Tibial nerve (tissue), 4 donors: ENCODE data around the gene HMOX1. TPM values are rescaled to one million over a fixed set of nuclear protein-coding genes. Genes with fewer than 3 reads are reported as not detected.
"Not testable (repeated sequence)": the region's sequence is repeated elsewhere in the genome, so short reads cannot be mapped to it uniquely, and the experiment has no call there.

Experiments
- DNase-seq, 2 donors: peaks; one replicate each; pipeline ENCODE4 v3.0.0-alpha.2; 2019; ENCODE audit warnings: low spot score in 2 of 2
- H3K27ac ChIP-seq, 4 donors: fragments of 200-600 bp; sonication (generic) in 3 of 4; one replicate each; pipeline ENCODE4 v1.5.1; 2017 to 2019; ENCODE audit warnings: mild to moderate bottlenecking in 1 of 4
- H3K27me3 ChIP-seq, 2 donors: fragments of 200-600 bp; sonication (generic) in 1 of 2; one replicate each; pipeline versions ENCODE4 v1.5.1 to v1.6.0; 2017 to 2019
- H3K36me3 ChIP-seq, 3 donors: fragments of 200-600 bp; sonication (generic); one replicate each; pipeline ENCODE4 v1.5.1; 2018 to 2019
- H3K4me1 ChIP-seq, 4 donors: fragments of 200-600 bp; sonication (generic) in 3 of 4; one replicate each; pipeline ENCODE4 v1.5.1; 2017 to 2019
- H3K4me3 ChIP-seq, 4 donors: fragments of 200-600 bp; sonication (generic) in 3 of 4; one replicate each; pipeline ENCODE4 v1.5.1; 2017 to 2019; ENCODE audit warnings: mild to moderate bottlenecking in 1 of 4, moderate library complexity in 1 of 4
- H3K9me3 ChIP-seq, 4 donors: fragments of 200-600 bp; sonication (generic) in 3 of 4; one replicate each; pipeline ENCODE4 v1.5.1; 2017 to 2019
- CTCF ChIP-seq, 5 experiments: fragments of 200-600 bp in 3 of 5; fragments of 450-650 bp in 2 of 5; sonication (generic) in 3 of 5; IDR thresholded peaks; one replicate each; pipeline ENCODE4 v1.5.1; 2016 to 2019; ENCODE audit warnings: antibody characterized with exemption in 5 of 5, mild to moderate bottlenecking in 3 of 5, moderate library complexity in 2 of 5
- EP300 ChIP-seq, 2 donors: sonication (generic); formaldehyde crosslinking; IDR thresholded peaks; one replicate each; pipeline ENCODE4 v1.6.1; 2017; ENCODE audit warnings: antibody characterized with exemption in 2 of 2, mild to moderate bottlenecking in 1 of 2
- POLR2A ChIP-seq, 2 donors: fragments of 450-650 bp; IDR thresholded peaks; one replicate each; pipeline ENCODE4 v1.6.1; 2017; ENCODE audit warnings: antibody characterized with exemption in 2 of 2, mild to moderate bottlenecking in 2 of 2, moderate library complexity in 2 of 2
- WGBS, 2 donors: methylation state at CpG; one replicate each; pipeline ENCODE4 v1.1.5; 2018; 5-methylcytosine and 5-hydroxymethylcytosine counted together
- total RNA-seq, 4 donors: library from RNA; depleted of rRNA; stranded (reverse); fragments of >200 nt; gene quantifications; one replicate each; pipeline ENCODE4 v1.1.0, GENCODE V29; 2016

Gene HMOX1
- total RNA-seq, 4 donors from 2014 or later: 7.5 to 53.7 (median 19.0) TPM

GRCh38 chr22:35394810-35395563 is 14.1 kb downstream of the HMOX1 start:
- 91 to 94% methylated on average over 5 of the region's 5 CpGs for WGBS, 2 donors
- H3K4me3 ChIP-seq: no peak overlapping the region
- no peaks in the 10 kb centered on the region for H3K27me3 ChIP-seq
- H3K4me1 ChIP-seq: peaks cover 0 to 35% (median 6%) of the 10 kb centered on the region in 4 donors
- H3K9me3 ChIP-seq: no peaks in the 10 kb centered on the region
- H3K27ac ChIP-seq: no peak overlapping the region
- DNase-seq: no peak
- TF ChIP-seq EP300 (IDR thresholded peaks at IDR 0.05) (no peak), POLR2A (IDR thresholded peaks at IDR 0.05) (no peak), CTCF (IDR thresholded peaks at IDR 0.05) (no peak)
- H3K36me3 ChIP-seq: peaks cover 0 to 24% (median 0%) of the 10 kb centered on the region in 3 donors

- H3K27ac ChIP-seq: peak overlapping the region in 3 of 4 donors; percentile 2 to 39 (median 23)
- 47 to 52% methylated on average over 6 of the region's 6 CpGs for WGBS, 2 donors
- not testable (repeated sequence) for DNase-seq
Observed at GRCh38 chr22:35396622-35397021, 15.7 kb downstream of the HMOX1 start.

GRCh38 chr22:35397095-35397904 is 16.4 kb downstream of the HMOX1 start:
- Histone ChIP-seq H3K4me1 (peaks cover 0 to 52% (median 14%) of the 10 kb centered on the region in 4 donors), H3K36me3 (peaks cover 0 to 14% (median 0%) of the 10 kb centered on the region in 3 donors), H3K27ac (peak overlapping the region in 2 of 4 donors; percentile 39 to 50)

More at GRCh38 chr22:35396622-35397021, 15.7 kb downstream of the HMOX1 start:
- H3K27me3 ChIP-seq, H3K4me3 ChIP-seq, H3K9me3 ChIP-seq: not testable (repeated sequence)
- Histone ChIP-seq H3K36me3 (peaks cover 0 to 14% (median 0%) of the 10 kb centered on the region in 3 donors), H3K4me1 (peaks cover 0 to 48% (median 14%) of the 10 kb centered on the region in 4 donors)

GRCh38 chr22:35398591-35398973 is 17.7 kb downstream of the HMOX1 start:
- 98 to 100% methylated on average over 4 of the region's 4 CpGs for WGBS, 2 donors
- Histone ChIP-seq H3K36me3 (peaks cover 0 to 9% (median 4%) of the 10 kb centered on the region in 3 donors), H3K27ac (no peak overlapping the region), H3K4me3 (no peak overlapping the region), H3K27me3 (no peaks in the 10 kb centered on the region), H3K4me1 (peaks cover 0 to 46% (median 11%) of the 10 kb centered on the region in 4 donors), H3K9me3 (no peaks in the 10 kb centered on the region)
- DNase-seq: no peak
- TF ChIP-seq EP300 (IDR thresholded peaks at IDR 0.05): no peak
- no peak for TF ChIP-seq POLR2A (IDR thresholded peaks at IDR 0.05)
- no peak for TF ChIP-seq CTCF (IDR thresholded peaks at IDR 0.05)

More at GRCh38 chr22:35397095-35397904, 16.4 kb downstream of the HMOX1 start:
- H3K9me3 ChIP-seq: no peaks in the 10 kb centered on the region
- DNase-seq: no peak
- no peak for TF ChIP-seq POLR2A (IDR thresholded peaks at IDR 0.05)
- no peak for TF ChIP-seq EP300 (IDR thresholded peaks at IDR 0.05)
- no peak for TF ChIP-seq CTCF (IDR thresholded peaks at IDR 0.05)
- no peaks in the 10 kb centered on the region for H3K27me3 ChIP-seq
- 71 to 79% methylated on average over 13 of the region's 13 CpGs for WGBS, 2 donors
- no peak overlapping the region for H3K4me3 ChIP-seq

GRCh38 chr22:35399114-35399677 is 18.3 kb downstream of the HMOX1 start:
- WGBS, 2 donors: 76 to 80% methylated on average over 24 of the region's 24 CpGs
- H3K36me3 ChIP-seq: peaks cover 0 to 14% (median 5%) of the 10 kb centered on the region in 3 donors
- peak overlapping the region; percentile 41 to 93 (median 89) for H3K4me3 ChIP-seq
- H3K27me3 ChIP-seq: no peaks in the 10 kb centered on the region
- peaks cover 0 to 40% (median 8%) of the 10 kb centered on the region in 4 donors for H3K4me1 ChIP-seq
- TF ChIP-seq EP300 (IDR thresholded peaks at IDR 0.05): no peak
- TF ChIP-seq CTCF (IDR thresholded peaks at IDR 0.05): no peak
- TF ChIP-seq POLR2A (IDR thresholded peaks at IDR 0.05): no peak
- H3K27ac ChIP-seq: peak overlapping the region in 3 of 4 donors; percentile 66 to 72 (median 71)
- H3K9me3 ChIP-seq: no peaks in the 10 kb centered on the region
- no peak for DNase-seq
